HepG2 (cell line): ENCODE data around the gene SPINK5. TPM values are rescaled to one million over a fixed set of nuclear protein-coding genes. Genes with fewer than 3 reads are reported as not detected.

Experiments
- ATAC-seq: fragments of 200-7000 bp; cut with Tn5 transposase; 3 replicates; pipeline ENCODE4 v1.9.1; 2020; ENCODE audit warnings: mild to moderate bottlenecking, moderate library complexity
- BruUV-seq: library from RNA; stranded (reverse); fragments of 400-500 nt; replicated peaks from 2 replicates; lab custom pipeline; 2021; lab: Mats Ljungman, UMichigan
- CTCF ChIA-PET: fragments of 300-600 bp; formaldehyde crosslinking; extraction: SDS; loops from one replicate; lab custom pipeline; 2021; ENCODE audit warnings: low total read pairs, inconsistent platforms, low intra/inter-chr PET ratio; lab: Yijun Ruan, JAX
- POLR2A ChIA-PET: fragments of 350-600 bp; sonication (Branson Sonifier 250); formaldehyde crosslinking; loops from one replicate; lab custom pipeline; 2020; ENCODE audit warnings: antibody characterized with exemption, inconsistent platforms; lab: Yijun Ruan, JAX
- DNase-seq: peaks from one replicate; pipeline ENCODE4 v3.0.0-alpha.2; 2015; ENCODE audit warnings: low spot score
- FAIRE-seq: peaks from 3 replicates; lab custom pipeline; 2011; peaks lifted over from hg19 to GRCh38; lab: Jason Lieb, UNC
- H2AFZ ChIP-seq: one replicate; pipeline ENCODE4 v1.6.1; 2011; ENCODE audit warnings: low read length, inconsistent platforms
- H3K27ac ChIP-seq: fragments of 300-600 bp; 3 replicates; pipeline ENCODE4 v1.8.0; 2011; ENCODE audit warnings: mixed run types, mild to moderate bottlenecking, mixed read lengths, low read length, inconsistent platforms; ENCODE audit not compliant: insufficient read depth; ENCODE audit errors: extremely low read length
- H3K27me3 ChIP-seq, 2 experiments: fragments of 200-600 bp in 1 of 2; 2 replicates in 1 of 2; 3 replicates in 1 of 2; pipeline versions ENCODE4 v1.6.0 to v1.8.0; 2011; ENCODE audit warnings: low read length in 2 of 2, mild to moderate bottlenecking in 2 of 2, moderate library complexity in 2 of 2, inconsistent platforms in 1 of 2; ENCODE audit not compliant: insufficient read depth in 2 of 2, control insufficient read depth in 1 of 2
- H3K36me3 ChIP-seq, 2 experiments: fragments of 200-600 bp in 1 of 2; replicated peaks in 1 of 2; 2 replicates in 1 of 2; 3 replicates in 1 of 2; pipeline versions ENCODE4 v1.5.1 to v1.8.0; 2011; ENCODE audit warnings: low read length in 2 of 2, inconsistent platforms in 1 of 2; ENCODE audit not compliant: insufficient read depth in 2 of 2, control insufficient read depth in 1 of 2
- H3K4me1 ChIP-seq: 2 replicates; pipeline ENCODE4 v1.5.1; 2012; ENCODE audit warnings: low read length, inconsistent platforms; ENCODE audit not compliant: insufficient read depth
- H3K4me2 ChIP-seq: 2 replicates; pipeline ENCODE4 v1.6.0; 2011; ENCODE audit warnings: low read depth, low read length, inconsistent platforms
- H3K4me3 ChIP-seq, 3 experiments: fragments of 200-600 bp in 1 of 3; sonication (generic), shearing (Covaris generic) in 1 of 3; replicated peaks in 1 of 3; 2 replicates each; pipeline ENCODE4 v1.5.1; 2011 to 2016; ENCODE audit warnings: low read length in 3 of 3, inconsistent platforms in 2 of 3, low read depth in 2 of 3, mild to moderate bottlenecking in 2 of 3, control low read depth in 1 of 3, mixed read lengths in 1 of 3; ENCODE audit not compliant: insufficient read depth in 1 of 3
- H3K79me2 ChIP-seq: one replicate; pipeline ENCODE4 v1.6.1; 2011; ENCODE audit warnings: low read length, inconsistent platforms; ENCODE audit not compliant: insufficient read depth
- H3K9ac ChIP-seq: 2 replicates; pipeline ENCODE4 v1.6.0; 2011; ENCODE audit warnings: mild to moderate bottlenecking, low read depth, low read length, inconsistent platforms; ENCODE audit not compliant: insufficient read depth
- H3K9me3 ChIP-seq: 2 replicates; pipeline ENCODE4 v1.5.1; 2012; ENCODE audit warnings: mild to moderate bottlenecking, low read length
- H4K20me1 ChIP-seq: 2 replicates; pipeline ENCODE4 v1.6.0; 2011; ENCODE audit warnings: inconsistent platforms, mild to moderate bottlenecking, low read length, moderate library complexity; ENCODE audit not compliant: insufficient read depth
- FOXP1 ChIP-seq, 2 experiments: fragments of 450-650 bp in 1 of 2; IDR thresholded peaks; 2 replicates each; pipeline ENCODE4 v1.6.1; 2017 to 2018; ENCODE audit warnings: antibody characterized with exemption in 1 of 2
- HDAC1 ChIP-seq: sonication (generic); formaldehyde crosslinking; IDR thresholded peaks from 2 replicates; pipeline ENCODE4 v1.5.1; 2020; ENCODE audit warnings: mild to moderate bottlenecking, missing genetic modification reagents
- HHEX ChIP-seq: IDR thresholded peaks from 2 replicates; pipeline ENCODE4 v1.6.1; 2016; ENCODE audit warnings: control low read depth
- KLF15 ChIP-seq: sonication (generic); formaldehyde crosslinking; IDR thresholded peaks from 2 replicates; pipeline ENCODE4 v1.8.1; 2023; ENCODE audit warnings: borderline replicate concordance, mild to moderate bottlenecking, inconsistent platforms, missing genetic modification reagents, mixed read lengths
- PRPF4 ChIP-seq: fragments of 200-400 bp; formaldehyde crosslinking; IDR thresholded peaks from 2 replicates; pipeline ENCODE4 v1.6.1; 2016; ENCODE audit warnings: low read length, low read depth; ENCODE audit not compliant: poor library complexity, severe bottlenecking
- TFAP4 ChIP-seq: sonication (generic); IDR thresholded peaks from 2 replicates; pipeline ENCODE4 v1.6.1; 2016; ENCODE audit warnings: low read depth, borderline replicate concordance
- ZBTB37 ChIP-seq: sonication (generic); formaldehyde crosslinking; IDR thresholded peaks from 2 replicates; pipeline ENCODE4 v1.4.0; 2020; ENCODE audit warnings: mild to moderate bottlenecking, missing genetic modification reagents
- ZFY ChIP-seq: sonication (generic); formaldehyde crosslinking; IDR thresholded peaks from 2 replicates; pipeline ENCODE4 v1.4.0; 2020; ENCODE audit warnings: missing genetic modification reagents
- ZNF691 ChIP-seq: sonication (generic); formaldehyde crosslinking; IDR thresholded peaks from 2 replicates; pipeline ENCODE4 v1.4.0; 2020; ENCODE audit warnings: missing genetic modification reagents, low read depth, mild to moderate bottlenecking, borderline replicate concordance
- WGBS: methylation state at CpG from one replicate; pipeline ENCODE4 v1.1.6; 2017; ENCODE audit warnings: low lambda C conversion rate; 5-methylcytosine and 5-hydroxymethylcytosine counted together
- in situ Hi-C: cut with HindIII; loops from 2 replicates; pipeline ENCODE4 v1.10.0; 2017; ENCODE audit warnings: low pct_unique_long_range_greater_than_20kb; ENCODE audit not compliant: extremely low pct_ligation_motif_present
- intact Hi-C: fragments of 100-400 bp; cut with micrococcal nuclease; formaldehyde crosslinking; loops from one replicate; pipeline ENCODE4 v1.10.0; 2022; ENCODE audit not compliant: unreplicated experiment
- polyA plus RNA-seq, 8 experiments: library from polyadenylated mRNA; depleted of rRNA in 3 of 8; stranded (reverse) in 7 of 8; unstranded in 1 of 8; fragments of >200 nt; fragmentation: Illumina TruSeq in 4 of 8; extraction: Trizol in 4 of 8; gene quantifications; 2 replicates each; pipeline versions ENCODE4 v1.2.1 to v1.2.3, GENCODE V29; 2011 to 2016; ENCODE audit warnings: low read depth in 4 of 8, missing spikeins in 1 of 8, mixed read lengths in 1 of 8; ENCODE audit not compliant: insufficient read depth in 1 of 8
- total RNA-seq, 5 experiments: library from RNA; depleted of rRNA; stranded (reverse); fragments of >200 nt; fragmentation: Illumina TruSeq; extraction: Trizol; gene quantifications; 2 replicates each; pipeline ENCODE4 v1.2.3, GENCODE V29; 2016; ENCODE audit warnings: low read depth in 1 of 5

SPINK5 gene
- total and polyA plus RNA-seq, 2 of the 13 experiments (the other 11 are each of a cell fraction or from before 2014, with no cell fraction given), result 0.03 TPM; not detected in 1

- TF ChIP-seq ZNF691 (CRISPR knock-in tag) (no peak), FOXP1 (IDR thresholded peaks at IDR 0.05) (no peak), FOXP1 (CRISPR knock-in tag; IDR thresholded peaks at IDR 0.05) (no peak), ZFY (no peak), HDAC1 (no peak), KLF15 (CRISPR knock-in tag) (no peak)
These were observed 28.1 kb upstream of the SPINK5 start (continued) for GRCh38 chr5:148035676-148036075.

GRCh38 chr5:148042881-148043280, 20.9 kb upstream of the SPINK5 start:
- H3K79me2 ChIP-seq, result no peaks in the 10 kb centered on the region

More at GRCh38 chr5:148042881-148043280, 20.9 kb upstream of the SPINK5 start:
- no TSS peak for BruUV-seq
- H3K27me3 ChIP-seq, result no peaks in the 10 kb centered on the region
- POLR2A ChIA-PET, result no interaction called here
- H3K36me3 ChIP-seq, result no peaks in the 10 kb centered on the region
- H3K4me3 ChIP-seq, result no peak overlapping the region
- no peak for FAIRE-seq
- no peak overlapping the region for H3K27ac ChIP-seq
- no peaks in the 10 kb centered on the region for H4K20me1 ChIP-seq
- no peak overlapping the region for H3K4me2 ChIP-seq
- WGBS, result 20% methylated on average over 5 of the region's 5 CpGs
- CTCF ChIA-PET, result no interaction called here
- in situ Hi-C loops, result no loop called here
- no peaks in the 10 kb centered on the region for H3K4me1 ChIP-seq
- no peak overlapping the region for H3K9ac ChIP-seq
- intact Hi-C loops, result no loop called here
- no peak for ATAC-seq
- no peaks in the 10 kb centered on the region for H3K9me3 ChIP-seq
- TF ChIP-seq PRPF4 (no peak), HHEX (CRISPR knock-in tag) (no peak), TFAP4 (no peak), ZBTB37 (no peak)
- DNase-seq, result no peak
- H2AFZ ChIP-seq, result no peak overlapping the region
